NCI-H2171 treated with DMSO at 0.1 percent for 48 hours (cell line): ENCODE measurements around the gene TAF10.
A peak's percentile ranks its signal among the peaks of the same experiment; 100 is the strongest.

ENCODE experiments used
- DNase-seq: peaks from one replicate; lab custom pipeline; 2025; lab: John Stamatoyannopoulos, UW

The TAF10 gene

GRCh38 chr11:6607190-6607795 is 4.7 kb downstream of the TAF10 start:
- DNase-seq = no peak

GRCh38 chr11:6606471-6607189 is 5.4 kb downstream of the TAF10 start:
- no peak for DNase-seq

- DNase-seq = no peak
These were observed 7.2 kb downstream of the TAF10 start for GRCh38 chr11:6604790-6605189.

GRCh38 chr11:6604081-6604626 is 7.9 kb downstream of the TAF10 start:
- no peak for DNase-seq

- DNase-seq = peak; percentile 64
These were observed 8.5 kb downstream of the TAF10 start, which contains the start of the genes ILK and RRP8 for GRCh38 chr11:6603287-6604080. ILK (plus strand) TSS chr11:6603774; CDS start chr11:6604272, 498 bp downstream. RRP8 (minus strand) TSS chr11:6603616; CDS start chr11:6603502, 114 bp downstream.

GRCh38 chr11:6602096-6602940 is 9.7 kb downstream of the TAF10 start:
- DNase-seq = no peak

GRCh38 chr11:6601041-6601461 is 11.0 kb downstream of the TAF10 start:
- no peak for DNase-seq

GRCh38 chr11:6599881-6600390 is 12.1 kb downstream of the TAF10 start:
- no peak for DNase-seq

- DNase-seq = no peak
These were observed 12.6 kb downstream of the TAF10 start for GRCh38 chr11:6599449-6599848.

- no peak for DNase-seq
These were observed 13.5 kb downstream of the TAF10 start for GRCh38 chr11:6598555-6598954.

- DNase-seq = no peak
These were observed 15.7 kb downstream of the TAF10 start for GRCh38 chr11:6596239-6596877.

- no peak for DNase-seq
These were observed 17.8 kb downstream of the TAF10 start for GRCh38 chr11:6594142-6594768.

- no peak for DNase-seq
These were observed 24.0 kb downstream of the TAF10 start for GRCh38 chr11:6588018-6588417.

- no peak for DNase-seq
These were observed 24.6 kb downstream of the TAF10 start for GRCh38 chr11:6587360-6587953.

GRCh38 chr11:6586434-6587359 is 25.3 kb downstream of the TAF10 start:
- peak; percentile 45 for DNase-seq

GRCh38 chr11:6584528-6584927 is 27.5 kb downstream of the TAF10 start:
- no peak for DNase-seq

GRCh38 chr11:6583584-6583983 is 28.4 kb downstream of the TAF10 start:
- no peak for DNase-seq

GRCh38 chr11:6579681-6580080 is 32.3 kb downstream of the TAF10 start:
- no peak for DNase-seq

GRCh38 chr11:6578134-6578533 is 33.9 kb downstream of the TAF10 start:
- no peak for DNase-seq
